ENCODE data around the gene DCST2. TPM values are rescaled to one million over a fixed set of nuclear protein-coding genes. Genes with fewer than 3 reads are reported as not detected.

Gene DCST2
- total and polyA plus RNA-seq, 10 of the 15 experiments (the other 5 are each of a cell fraction or from before 2014, with no cell fraction given) = 0.33 to 0.41 (median 0.36) TPM; not detected in 7

DNA sequence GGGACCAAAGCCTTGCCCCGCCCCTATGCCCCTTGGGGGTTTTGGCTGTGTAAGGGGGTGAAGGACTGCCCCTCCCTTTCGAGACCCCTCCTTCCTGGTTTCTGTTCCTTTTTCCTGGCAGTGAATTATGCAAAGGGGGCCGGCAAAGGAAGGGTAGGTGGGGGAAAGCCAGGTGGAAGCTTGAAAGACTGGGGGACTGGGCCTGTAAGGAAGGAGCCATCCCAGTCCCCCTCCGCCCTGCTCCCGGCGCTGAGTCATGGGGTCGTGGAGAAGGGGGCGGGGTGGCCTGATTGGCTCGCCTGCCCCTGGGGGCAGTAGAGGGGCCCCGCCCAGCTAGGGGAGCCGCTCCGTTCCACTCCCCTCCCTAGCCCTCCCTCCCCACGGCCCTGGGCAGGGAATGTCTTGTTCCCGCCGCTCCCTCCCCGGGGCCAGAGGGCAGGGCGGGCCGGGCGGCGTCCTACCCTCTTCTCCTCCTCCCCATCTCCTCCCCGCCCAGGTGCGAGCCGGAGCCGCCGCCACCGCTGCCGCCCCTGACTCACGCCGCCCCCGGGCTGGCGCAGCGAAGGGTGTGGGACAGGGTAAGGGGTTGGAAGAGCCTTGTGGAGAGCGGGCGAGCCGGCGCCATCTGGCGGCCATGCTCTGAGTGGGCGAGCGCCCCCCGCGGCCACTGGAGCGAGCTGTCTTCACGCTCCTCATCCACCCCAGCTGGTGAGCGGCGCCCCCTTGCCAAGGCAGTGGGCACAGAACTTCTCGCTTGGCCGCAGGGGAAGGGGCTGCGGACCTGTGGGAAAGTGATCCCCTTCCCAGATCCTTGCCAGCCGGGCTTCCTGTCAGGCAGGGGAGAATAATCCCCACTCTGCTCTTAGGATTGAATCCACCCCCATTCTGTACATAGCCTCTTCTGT, 16.3 kb downstream of the DCST2 start (continued):
- TF ChIP-seq, protein P1, sequence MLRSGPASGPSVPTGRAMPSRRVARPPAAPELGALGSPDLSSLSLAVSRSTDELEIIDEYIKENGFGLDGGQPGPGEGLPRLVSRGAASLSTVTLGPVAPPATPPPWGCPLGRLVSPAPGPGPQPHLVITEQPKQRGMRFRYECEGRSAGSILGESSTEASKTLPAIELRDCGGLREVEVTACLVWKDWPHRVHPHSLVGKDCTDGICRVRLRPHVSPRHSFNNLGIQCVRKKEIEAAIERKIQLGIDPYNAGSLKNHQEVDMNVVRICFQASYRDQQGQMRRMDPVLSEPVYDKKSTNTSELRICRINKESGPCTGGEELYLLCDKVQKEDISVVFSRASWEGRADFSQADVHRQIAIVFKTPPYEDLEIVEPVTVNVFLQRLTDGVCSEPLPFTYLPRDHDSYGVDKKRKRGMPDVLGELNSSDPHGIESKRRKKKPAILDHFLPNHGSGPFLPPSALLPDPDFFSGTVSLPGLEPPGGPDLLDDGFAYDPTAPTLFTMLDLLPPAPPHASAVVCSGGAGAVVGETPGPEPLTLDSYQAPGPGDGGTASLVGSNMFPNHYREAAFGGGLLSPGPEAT (IDR thresholded peaks at IDR 0.05; ENCODE audit: low read depth) = peak; percentile 39
- TF ChIP-seq, protein P2, sequence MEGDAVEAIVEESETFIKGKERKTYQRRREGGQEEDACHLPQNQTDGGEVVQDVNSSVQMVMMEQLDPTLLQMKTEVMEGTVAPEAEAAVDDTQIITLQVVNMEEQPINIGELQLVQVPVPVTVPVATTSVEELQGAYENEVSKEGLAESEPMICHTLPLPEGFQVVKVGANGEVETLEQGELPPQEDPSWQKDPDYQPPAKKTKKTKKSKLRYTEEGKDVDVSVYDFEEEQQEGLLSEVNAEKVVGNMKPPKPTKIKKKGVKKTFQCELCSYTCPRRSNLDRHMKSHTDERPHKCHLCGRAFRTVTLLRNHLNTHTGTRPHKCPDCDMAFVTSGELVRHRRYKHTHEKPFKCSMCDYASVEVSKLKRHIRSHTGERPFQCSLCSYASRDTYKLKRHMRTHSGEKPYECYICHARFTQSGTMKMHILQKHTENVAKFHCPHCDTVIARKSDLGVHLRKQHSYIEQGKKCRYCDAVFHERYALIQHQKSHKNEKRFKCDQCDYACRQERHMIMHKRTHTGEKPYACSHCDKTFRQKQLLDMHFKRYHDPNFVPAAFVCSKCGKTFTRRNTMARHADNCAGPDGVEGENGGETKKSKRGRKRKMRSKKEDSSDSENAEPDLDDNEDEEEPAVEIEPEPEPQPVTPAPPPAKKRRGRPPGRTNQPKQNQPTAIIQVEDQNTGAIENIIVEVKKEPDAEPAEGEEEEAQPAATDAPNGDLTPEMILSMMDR (IDR thresholded peaks at IDR 0.05 in 2 of 3, conservative IDR thresholded peaks at IDR 0.05 in 1 of 3; ENCODE audit: control insufficient read depth in 2 of 3, extremely low read depth in 1 of 3, insufficient read depth in 1 of 3, low read depth in 3 of 3, low read length in 3 of 3) = peak; percentile 99 to 100 (median 100); a peak in 5 of 6 replicates
- TF ChIP-seq MEF2A (IDR thresholded peaks at IDR 0.05; ENCODE audit: insufficient read depth, low read depth, low read length) (0 out of 2 replicates have a peak, but pooled peaks have one; percentile 46), MXI1 (IDR thresholded peaks at IDR 0.05; ENCODE audit: low read depth, low read length) (peak; percentile 51; the same call in 1 of the 2 replicates), ZNF24 (IDR thresholded peaks at IDR 0.05) (peak; percentile 37; the same call in 1 of the 2 replicates), POLR2AphosphoS5 (IDR thresholded peaks at IDR 0.05; ENCODE audit: low read length) (peak; percentile 55; the same call in 1 of the 2 replicates), POLR2AphosphoS2 (IDR thresholded peaks at IDR 0.05; ENCODE audit: low read depth, low read length) (peak; percentile 62), NFXL1 (IDR thresholded peaks at IDR 0.05; ENCODE audit: borderline replicate concordance) (no peak), DPF2 (IDR thresholded peaks at IDR 0.05) (peak; percentile 89), RELA (IDR thresholded peaks at IDR 0.05; ENCODE audit: borderline replicate concordance, partially characterized antibody) (peak; percentile 83), CREM (IDR thresholded peaks at IDR 0.05; ENCODE audit: low read depth) (peak; percentile 39; the same call in 1 of the 2 replicates)
- TF ChIP-seq, protein P3, sequence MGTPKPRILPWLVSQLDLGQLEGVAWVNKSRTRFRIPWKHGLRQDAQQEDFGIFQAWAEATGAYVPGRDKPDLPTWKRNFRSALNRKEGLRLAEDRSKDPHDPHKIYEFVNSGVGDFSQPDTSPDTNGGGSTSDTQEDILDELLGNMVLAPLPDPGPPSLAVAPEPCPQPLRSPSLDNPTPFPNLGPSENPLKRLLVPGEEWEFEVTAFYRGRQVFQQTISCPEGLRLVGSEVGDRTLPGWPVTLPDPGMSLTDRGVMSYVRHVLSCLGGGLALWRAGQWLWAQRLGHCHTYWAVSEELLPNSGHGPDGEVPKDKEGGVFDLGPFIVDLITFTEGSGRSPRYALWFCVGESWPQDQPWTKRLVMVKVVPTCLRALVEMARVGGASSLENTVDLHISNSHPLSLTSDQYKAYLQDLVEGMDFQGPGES (IDR thresholded peaks at IDR 0.05) = no peak
